Measurements from ENCODE around the gene NKAPD1.
"Not testable (repeated sequence)": the region's sequence is repeated elsewhere in the genome, so short reads cannot be mapped to it uniquely, and the experiment has no call there.

NKAPD1 gene

GRCh38 chr11:112086422-112087191 is 12.5 kb downstream of the NKAPD1 start, which contains the start of the genes SDHD and TIMM8B:
Gene SDHD, plus strand, starts transcription at chr11:112086873. Its CDS starts 35 bp downstream, at chr11:112086908.
Gene TIMM8B, minus strand, starts transcription at chr11:112086756. Its CDS starts 33 bp downstream, at chr11:112086723.
- peak; percentile 84 to 90 for DNase-seq (ENCODE audit: low read depth in 1 of 2, low spot score in 1 of 2)

- no peak for DNase-seq (ENCODE audit: low read depth in 1 of 2, low spot score in 1 of 2)
These were observed 13.1 kb downstream of the NKAPD1 start for GRCh38 chr11:112087212-112087611.

- not testable (repeated sequence) for DNase-seq (ENCODE audit: low read depth in 1 of 2, low spot score in 1 of 2)
These were observed 21.2 kb downstream of the NKAPD1 start for GRCh38 chr11:112095302-112095701.

- no peak for DNase-seq (ENCODE audit: low read depth in 1 of 2, low spot score in 1 of 2)
These were observed 22.1 kb downstream of the NKAPD1 start for GRCh38 chr11:112096194-112096593.

GRCh38 chr11:112097734-112098528 is 23.8 kb downstream of the NKAPD1 start:
- no peak for DNase-seq (ENCODE audit: low read depth in 1 of 2, low spot score in 1 of 2)

- no peak for DNase-seq (ENCODE audit: low read depth in 1 of 2, low spot score in 1 of 2)
These were observed 26.4 kb downstream of the NKAPD1 start for GRCh38 chr11:112100462-112100861.

- DNase-seq (ENCODE audit: low read depth in 1 of 2, low spot score in 1 of 2) = no peak
These were observed 29.3 kb downstream of the NKAPD1 start for GRCh38 chr11:112103446-112103845.

GRCh38 chr11:112106070-112106469 is 32.0 kb downstream of the NKAPD1 start:
- DNase-seq (ENCODE audit: low read depth in 1 of 2, low spot score in 1 of 2) = no peak

- no peak for DNase-seq (ENCODE audit: low read depth in 1 of 2, low spot score in 1 of 2)
These were observed 39.7 kb downstream of the NKAPD1 start for GRCh38 chr11:112113539-112114457.

- DNase-seq (ENCODE audit: low read depth in 1 of 2, low spot score in 1 of 2) = no peak
These were observed 40.4 kb downstream of the NKAPD1 start for GRCh38 chr11:112114460-112114859.

GRCh38 chr11:112115386-112115785 is 41.3 kb downstream of the NKAPD1 start:
- no peak for DNase-seq (ENCODE audit: low read depth in 1 of 2, low spot score in 1 of 2)

GRCh38 chr11:112118176-112118575 is 44.1 kb downstream of the NKAPD1 start:
- no peak for DNase-seq (ENCODE audit: low read depth in 1 of 2, low spot score in 1 of 2)

- DNase-seq (ENCODE audit: low read depth in 1 of 2, low spot score in 1 of 2) = no peak
These were observed 48.0 kb downstream of the NKAPD1 start for GRCh38 chr11:112121981-112122615.

GRCh38 chr11:112123129-112123528 is 49.0 kb downstream of the NKAPD1 start:
- no peak for DNase-seq (ENCODE audit: low read depth in 1 of 2, low spot score in 1 of 2)

GRCh38 chr11:112127056-112127455 is 53.0 kb downstream of the NKAPD1 start:
- DNase-seq (ENCODE audit: low read depth in 1 of 2, low spot score in 1 of 2) = no peak

- DNase-seq (ENCODE audit: low read depth in 1 of 2, low spot score in 1 of 2) = no peak
These were observed 54.5 kb downstream of the NKAPD1 start for GRCh38 chr11:112128483-112129121.

- DNase-seq (ENCODE audit: low read depth in 1 of 2, low spot score in 1 of 2) = no peak
These were observed 55.6 kb downstream of the NKAPD1 start for GRCh38 chr11:112129656-112130055.

- no peak for DNase-seq (ENCODE audit: low read depth in 1 of 2, low spot score in 1 of 2)
These were observed 58.6 kb downstream of the NKAPD1 start for GRCh38 chr11:112132737-112133136.

- DNase-seq (ENCODE audit: low read depth in 1 of 2, low spot score in 1 of 2) = no peak
These were observed 60.4 kb downstream of the NKAPD1 start for GRCh38 chr11:112134473-112134872.

All from stimulated activated CD4-positive, alpha-beta T cell treated with anti-CD3 and anti-CD28 coated beads, Interleukin-15, amount 100 ng/mL, for 1 hour (primary cell).